Vagina (tissue), 2 donors: ENCODE results near the gene NFE2L2.

ENCODE experiments used
- CTCF ChIP-seq, 3 experiments: fragments of 450-650 bp in 2 of 3; fragments of 200-600 bp in 1 of 3; sonication (generic) in 1 of 3; IDR thresholded peaks; one replicate each; pipeline ENCODE4 v1.5.1; 2017 to 2019; ENCODE audit warnings: antibody characterized with exemption in 3 of 3, mild to moderate bottlenecking in 2 of 3, moderate library complexity in 2 of 3
- POLR2AphosphoS5 ChIP-seq, 2 donors: sonication (generic); formaldehyde crosslinking; IDR thresholded peaks; one replicate each; pipeline ENCODE4 v1.9.0; 2017; ENCODE audit warnings: antibody characterized with exemption in 2 of 2, mild to moderate bottlenecking in 2 of 2, low read depth in 1 of 2; ENCODE audit not compliant: insufficient read depth in 1 of 2

GRCh38 chr2:177212106-177212890 is 52.2 kb downstream of the NFE2L2 start, which contains the start of gene HNRNPA3:
- TF ChIP-seq POLR2AphosphoS5 (IDR thresholded peaks at IDR 0.05; ENCODE audit: insufficient read depth in 1 of 2, low read depth in 1 of 2) (peak; percentile 72 to 95), CTCF (IDR thresholded peaks at IDR 0.05) (peak; percentile 0 to 34 (median 25))
